HCT116 (cell line): ENCODE measurements around the gene ANAPC1. TPM values are rescaled to one million over a fixed set of nuclear protein-coding genes. Genes with fewer than 3 reads are reported as not detected.
"Not testable (repeated sequence)": the region's sequence is repeated elsewhere in the genome, so short reads cannot be mapped to it uniquely, and the experiment has no call there.

Source experiments
- ATAC-seq: fragments of 200-7000 bp; cut with Tn5 transposase; 2 replicates; pipeline ENCODE4 v1.9.1; 2020; ENCODE audit warnings: mild to moderate bottlenecking, moderate library complexity
- BruUV-seq: library from RNA; stranded (reverse); fragments of 400-500 nt; replicated peaks from 2 replicates; lab custom pipeline; 2021; lab: Mats Ljungman, UMichigan
- CTCF ChIA-PET: fragments of 300-600 bp; sonication (Branson Sonifier 250); formaldehyde crosslinking; loops from one replicate; lab custom pipeline; 2021; ENCODE audit warnings: antibody characterized with exemption; lab: Charles Lee
- POLR2A ChIA-PET: fragments of 300-600, 350-600 bp; sonication (Branson Sonifier 250); formaldehyde crosslinking; loops from one replicate; lab custom pipeline; 2021; ENCODE audit warnings: antibody characterized with exemption; lab: Charles Lee
- RAD21 ChIA-PET, 2 experiments: fragments of 300-600 bp; sonication (Branson Sonifier 250); formaldehyde crosslinking; loops; one replicate each; lab custom pipeline; 2023; ENCODE audit warnings: low total read pairs in 2 of 2; ENCODE audit not compliant: uncharacterized antibody in 2 of 2, unreplicated experiment in 2 of 2, low non-redundant PET in 1 of 2; lab: Charles Lee
- DNase-seq: peaks from one replicate; pipeline ENCODE4 v3.0.0-alpha.2; 2010; ENCODE audit warnings: low read depth, low spot score
- H2AFZ ChIP-seq: fragments of 200-600 bp; shearing (Covaris generic), sonication (generic); 2 replicates; pipeline ENCODE4 v1.6.1; 2017; ENCODE audit warnings: low read depth, mixed run types, mixed read lengths, antibody characterized with exemption, low read length; ENCODE audit not compliant: poor library complexity, severe bottlenecking
- H3K27ac ChIP-seq: 2 replicates; pipeline ENCODE4 v1.5.1; 2012; ENCODE audit warnings: low read depth, low read length
- H3K27me3 ChIP-seq: fragments of 200-600 bp; sonication (generic); 2 replicates; pipeline ENCODE4 v1.6.1; 2016; ENCODE audit warnings: mixed run types, low read length, mixed read lengths; ENCODE audit not compliant: insufficient read depth
- H3K36me3 ChIP-seq, 2 experiments: fragments of 200-500 bp in 1 of 2; fragments of 200-600 bp in 1 of 2; sonication (Bioruptor generic) in 1 of 2; sonication (generic) in 1 of 2; 2 replicates each; pipeline versions ENCODE4 v1.5.1 to v1.6.1; 2014 to 2016; ENCODE audit warnings: low read length in 2 of 2, inconsistent platforms in 1 of 2, mixed read lengths in 1 of 2, mixed run types in 1 of 2; ENCODE audit not compliant: insufficient read depth in 2 of 2, control insufficient read depth in 1 of 2
- H3K4me1 ChIP-seq, 2 experiments: fragments of 200-600 bp in 1 of 2; sonication (generic) in 1 of 2; 2 replicates each; pipeline versions ENCODE4 v1.5.1 to v1.6.1; 2012 to 2017; ENCODE audit warnings: low read length in 2 of 2, inconsistent platforms in 1 of 2, mild to moderate bottlenecking in 1 of 2, mixed read lengths in 1 of 2, mixed run types in 1 of 2, moderate library complexity in 1 of 2; ENCODE audit not compliant: insufficient read depth in 2 of 2, control insufficient read depth in 1 of 2
- H3K4me2 ChIP-seq: fragments of 200-600 bp; sonication (generic); 2 replicates; pipeline ENCODE4 v1.6.1; 2017; ENCODE audit warnings: mixed run types, low read length, mixed read lengths
- H3K4me3 ChIP-seq, 2 experiments: fragments of 200-600 bp in 1 of 2; sonication (generic) in 1 of 2; replicated peaks in 1 of 2; 2 replicates each; pipeline ENCODE4 v1.5.1; 2011 to 2016; ENCODE audit warnings: low read length in 2 of 2, control low read depth in 1 of 2, low read depth in 1 of 2, mild to moderate bottlenecking in 1 of 2, mixed read lengths in 1 of 2, mixed run types in 1 of 2
- H3K79me2 ChIP-seq: fragments of 200-600 bp; sonication (generic); 2 replicates; pipeline ENCODE4 v1.6.1; 2017; ENCODE audit warnings: mild to moderate bottlenecking, mixed run types, low read length, moderate library complexity, mixed read lengths; ENCODE audit not compliant: insufficient read depth
- H3K9ac ChIP-seq: fragments of 200-600 bp; sonication (generic); 2 replicates; pipeline ENCODE4 v1.6.1; 2016; ENCODE audit warnings: low read length, mixed read lengths
- H3K9me2 ChIP-seq: fragments of 200-600 bp; sonication (generic), shearing (Covaris generic); 2 replicates; pipeline ENCODE4 v1.6.1; 2017; ENCODE audit warnings: mixed run types, mild to moderate bottlenecking, moderate library complexity; ENCODE audit not compliant: insufficient read depth
- H3K9me3 ChIP-seq, 2 experiments: fragments of 200-500 bp in 1 of 2; fragments of 200-600 bp in 1 of 2; sonication (Bioruptor generic) in 1 of 2; sonication (generic) in 1 of 2; 2 replicates each; pipeline ENCODE4 v1.6.1; 2014 to 2017; ENCODE audit warnings: low read length in 2 of 2, mixed read lengths in 2 of 2, inconsistent platforms in 1 of 2, low read depth in 1 of 2, mild to moderate bottlenecking in 1 of 2, mixed run types in 1 of 2, moderate library complexity in 1 of 2; ENCODE audit not compliant: control insufficient read depth in 1 of 2, insufficient read depth in 1 of 2
- H4K20me1 ChIP-seq: fragments of 200-600 bp; sonication (generic), shearing (Covaris generic); 2 replicates; pipeline ENCODE4 v1.6.1; 2017; ENCODE audit warnings: mixed run types, mild to moderate bottlenecking, moderate library complexity; ENCODE audit not compliant: insufficient read depth
- RAD21 ChIP-seq: IDR thresholded peaks from 2 replicates; pipeline ENCODE4 v1.6.1; 2012; ENCODE audit warnings: low read depth, mild to moderate bottlenecking
- intact Hi-C: fragments of 100-400 bp; cut with micrococcal nuclease; formaldehyde crosslinking; loops from 2 replicates; pipeline ENCODE4 v1.10.0; 2022
- total RNA-seq: library from RNA; stranded (reverse); gene quantifications from one replicate; pipeline ENCODE4 v1.2.1, GENCODE V29; 2021; ENCODE audit not compliant: unreplicated experiment
- TF ChIP-seq, protein P1 (sequence below), 3 experiments: fragments of 200-600 bp in 1 of 3; sonication (generic) in 1 of 3; IDR thresholded peaks in 2 of 3; conservative IDR thresholded peaks in 1 of 3; 2 replicates each; pipeline ENCODE4 v1.5.1; 2012 to 2017; ENCODE audit warnings: low read depth in 2 of 3, low read length in 2 of 3, antibody characterized with exemption in 1 of 3, borderline replicate concordance in 1 of 3, control low read depth in 1 of 3, mild to moderate bottlenecking in 1 of 3, mixed read lengths in 1 of 3, mixed run types in 1 of 3, moderate library complexity in 1 of 3; ENCODE audit not compliant: insufficient read depth in 1 of 3

The ANAPC1 gene
- total RNA-seq, 1 experiment from 2014 or later = 76.5 TPM

- H2AFZ ChIP-seq, H3K27ac ChIP-seq, H3K27me3 ChIP-seq, H4K20me1 ChIP-seq, H3K9me2 ChIP-seq, RAD21 ChIA-PET, H3K4me3 ChIP-seq, H3K9me3 ChIP-seq, DNase-seq, intact Hi-C loops, H3K9ac ChIP-seq, H3K79me2 ChIP-seq, H3K36me3 ChIP-seq, CTCF ChIA-PET, POLR2A ChIA-PET, BruUV-seq, H3K4me1 ChIP-seq: not testable (repeated sequence)
- TF ChIP-seq RAD21 = peak; percentile 47
- TF ChIP-seq, protein P1, sequence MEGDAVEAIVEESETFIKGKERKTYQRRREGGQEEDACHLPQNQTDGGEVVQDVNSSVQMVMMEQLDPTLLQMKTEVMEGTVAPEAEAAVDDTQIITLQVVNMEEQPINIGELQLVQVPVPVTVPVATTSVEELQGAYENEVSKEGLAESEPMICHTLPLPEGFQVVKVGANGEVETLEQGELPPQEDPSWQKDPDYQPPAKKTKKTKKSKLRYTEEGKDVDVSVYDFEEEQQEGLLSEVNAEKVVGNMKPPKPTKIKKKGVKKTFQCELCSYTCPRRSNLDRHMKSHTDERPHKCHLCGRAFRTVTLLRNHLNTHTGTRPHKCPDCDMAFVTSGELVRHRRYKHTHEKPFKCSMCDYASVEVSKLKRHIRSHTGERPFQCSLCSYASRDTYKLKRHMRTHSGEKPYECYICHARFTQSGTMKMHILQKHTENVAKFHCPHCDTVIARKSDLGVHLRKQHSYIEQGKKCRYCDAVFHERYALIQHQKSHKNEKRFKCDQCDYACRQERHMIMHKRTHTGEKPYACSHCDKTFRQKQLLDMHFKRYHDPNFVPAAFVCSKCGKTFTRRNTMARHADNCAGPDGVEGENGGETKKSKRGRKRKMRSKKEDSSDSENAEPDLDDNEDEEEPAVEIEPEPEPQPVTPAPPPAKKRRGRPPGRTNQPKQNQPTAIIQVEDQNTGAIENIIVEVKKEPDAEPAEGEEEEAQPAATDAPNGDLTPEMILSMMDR (IDR thresholded peaks at IDR 0.05 in 2 of 3, conservative IDR thresholded peaks at IDR 0.05 in 1 of 3; ENCODE audit: borderline replicate concordance in 1 of 3, insufficient read depth in 1 of 3, low read depth in 2 of 3, low read length in 2 of 3) = peak; percentile 18 to 40 (median 21); a peak in 4 of 6 replicates
- H3K4me2 ChIP-seq = 0 out of 2 replicates have a peak overlapping the region, but pooled peaks have one; percentile 9
- ATAC-seq = peak; percentile 98
Measured at GRCh38 chr2:111735838-111736721, 147.9 kb downstream of the ANAPC1 start.

GRCh38 chr2:111735420-111735819, 148.6 kb downstream of the ANAPC1 start:
- H3K4me3 ChIP-seq, H3K27me3 ChIP-seq, DNase-seq, intact Hi-C loops, BruUV-seq, H3K36me3 ChIP-seq, H4K20me1 ChIP-seq, CTCF ChIA-PET, H3K27ac ChIP-seq, H3K9me2 ChIP-seq, H3K9me3 ChIP-seq, POLR2A ChIA-PET, H3K4me2 ChIP-seq, RAD21 ChIA-PET, H3K9ac ChIP-seq, ATAC-seq, H2AFZ ChIP-seq, H3K79me2 ChIP-seq, H3K4me1 ChIP-seq: not testable (repeated sequence)

DNA sequence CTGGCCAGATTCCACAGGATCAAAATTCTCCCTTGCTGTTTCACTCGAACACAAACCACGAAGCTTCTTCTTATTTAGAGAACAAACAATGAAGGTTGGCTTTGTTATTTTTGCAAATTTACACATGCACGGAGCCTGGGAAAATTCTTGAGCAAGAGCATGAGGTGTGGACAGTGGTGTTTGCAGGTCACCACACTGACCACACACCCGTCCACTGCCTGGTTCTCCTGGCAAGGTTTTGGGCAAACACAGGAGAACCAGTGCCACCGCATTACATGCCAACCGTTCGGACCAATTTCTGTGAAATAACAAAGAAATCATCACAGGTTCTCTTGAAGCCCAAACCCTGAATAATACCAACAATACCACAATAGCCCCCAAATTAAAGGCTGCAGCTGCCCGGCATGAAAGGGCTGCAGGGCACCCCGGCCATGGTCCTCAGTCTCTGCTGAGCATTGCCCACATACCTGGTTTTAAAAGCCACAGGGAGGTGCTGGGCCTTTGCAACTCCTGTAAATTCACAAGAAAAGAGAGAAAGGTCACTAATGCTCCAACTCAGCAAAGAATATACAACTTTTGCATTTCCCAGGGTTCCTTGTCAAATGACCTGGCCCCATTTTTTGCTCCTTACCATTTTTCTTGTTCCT, 154.1 kb downstream of the ANAPC1 start:
- intact Hi-C loops = not testable (repeated sequence)

More for the DNA sequence above, 154.1 kb downstream of the ANAPC1 start:
- H4K20me1 ChIP-seq, H3K4me1 ChIP-seq, CTCF ChIA-PET, POLR2A ChIA-PET, H3K36me3 ChIP-seq, H2AFZ ChIP-seq, H3K4me3 ChIP-seq, H3K79me2 ChIP-seq, DNase-seq, H3K27ac ChIP-seq, H3K9me3 ChIP-seq, ATAC-seq, H3K27me3 ChIP-seq, H3K9me2 ChIP-seq, BruUV-seq, H3K9ac ChIP-seq, H3K4me2 ChIP-seq, RAD21 ChIA-PET: not testable (repeated sequence)
